ENCODE measurements around the gene LRRFIP1. TPM values are rescaled to one million over a fixed set of nuclear protein-coding genes. Genes with fewer than 3 reads are reported as not detected.

Gene LRRFIP1
- total RNA-seq, 2 donors from 2014 or later = 69.3 to 99.6 TPM

GRCh38 chr2:237806334-237806733, 178.9 kb downstream of the LRRFIP1 start:
- ATAC-seq = peak in 1 of 2 donors; percentile 68
- DNase-seq = no peak
- intact Hi-C loops (cut with DNase I) = no loop called here

- no peak for DNase-seq
- intact Hi-C loops (cut with DNase I) = no loop called here
- ATAC-seq = no peak
These were observed 188.2 kb downstream of the LRRFIP1 start for GRCh38 chr2:237815637-237816036.

GRCh38 chr2:237816531-237816930, 189.1 kb downstream of the LRRFIP1 start:
- intact Hi-C loops (cut with DNase I) = no loop called here
- no peak for ATAC-seq
- no peak for DNase-seq

GRCh38 chr2:237818066-237818473, 190.7 kb downstream of the LRRFIP1 start:
- no peak for ATAC-seq
- intact Hi-C loops (cut with DNase I) = no loop called here

GRCh38 chr2:237819231-237819630, 191.8 kb downstream of the LRRFIP1 start:
- intact Hi-C loops (cut with DNase I) = no loop called here
- DNase-seq (no peak), ATAC-seq (peak in 1 of 2 donors; percentile 35)

More at GRCh38 chr2:237818066-237818473, 190.7 kb downstream of the LRRFIP1 start:
- DNase-seq = no peak

- intact Hi-C loops (cut with DNase I) = no loop called here
- no peak for DNase-seq
- no peak for ATAC-seq
These were observed 193.0 kb downstream of the LRRFIP1 start for GRCh38 chr2:237820421-237820820.

GRCh38 chr2:237823544-237823943, 196.2 kb downstream of the LRRFIP1 start:
- ATAC-seq (no peak), DNase-seq (no peak)
- intact Hi-C loops (cut with DNase I) = no loop called here

GRCh38 chr2:237824085-237824484, 196.7 kb downstream of the LRRFIP1 start:
- intact Hi-C loops (cut with DNase I) = no loop called here
- ATAC-seq = no peak
- no peak for DNase-seq

GRCh38 chr2:237827421-237827987, 200.1 kb downstream of the LRRFIP1 start:
- intact Hi-C loops (cut with DNase I) = no loop called here
- ATAC-seq (no peak), DNase-seq (no peak)

Other genes starting within 250 kb of the LRRFIP1 start
- gene COL6A3, start 213.4 kb upstream of the LRRFIP1 start, total RNA-seq = 100 to 1,000 TPM; 145 to 186 TPM
- gene MLPH, start 140.3 kb upstream of the LRRFIP1 start, total RNA-seq = 100 to 1,000 TPM in 1 of 2 donors, 10 to 100 TPM in 1; 91.5 to 121 TPM
- gene PRLH, start 61.0 kb upstream of the LRRFIP1 start, total RNA-seq = not detected
- gene RAB17, start 36.9 kb upstream of the LRRFIP1 start, total RNA-seq = 1 to 10 TPM; 2.3 to 2.4 TPM
- under 1 TPM; 0.38 to 0.47 TPM for gene RBM44, start 171.2 kb downstream of the LRRFIP1 start, total RNA-seq
- 100 to 1,000 TPM in 1 of 2 donors, 10 to 100 TPM in 1; 86.7 to 359 TPM for gene RAMP1, start 232.0 kb downstream of the LRRFIP1 start, total RNA-seq

Measured in left cardiac atrium (tissue), 4 donors.